CD4-positive, alpha-beta T cell treated with Interleukin-2 at 100 ng/mL for 4 hours (primary cell): ENCODE results near the gene SLC27A3.
"Not testable (repeated sequence)": the region's sequence is repeated elsewhere in the genome, so short reads cannot be mapped to it uniquely, and the experiment has no call there.

ENCODE experiments used
- DNase-seq: peaks from one replicate; pipeline ENCODE4 v3.0.0-alpha.2; 2020; ENCODE audit warnings: low spot score

Gene SLC27A3

GRCh38 chr1:153780551-153780950 is 5.3 kb downstream of the SLC27A3 start:
- no peak for DNase-seq

- DNase-seq: not testable (repeated sequence)
Observed at GRCh38 chr1:153782648-153783047, 7.4 kb downstream of the SLC27A3 start.

GRCh38 chr1:153783233-153784190 is 8.3 kb downstream of the SLC27A3 start:
- peak; percentile 93 for DNase-seq

- DNase-seq: no peak
Observed at GRCh38 chr1:153786038-153786790, 11.0 kb downstream of the SLC27A3 start.

GRCh38 chr1:153789478-153790034 is 14.3 kb downstream of the SLC27A3 start:
- no peak for DNase-seq

- DNase-seq: no peak
Observed at GRCh38 chr1:153790313-153790965, 15.2 kb downstream of the SLC27A3 start.

GRCh38 chr1:153790966-153791647 is 15.9 kb downstream of the SLC27A3 start:
- peak; percentile 32 for DNase-seq

- no peak for DNase-seq
Observed at GRCh38 chr1:153791648-153792253, 16.5 kb downstream of the SLC27A3 start.

- no peak for DNase-seq
Observed at GRCh38 chr1:153792631-153793041, 17.4 kb downstream of the SLC27A3 start.

GRCh38 chr1:153793261-153793972 is 18.2 kb downstream of the SLC27A3 start:
- DNase-seq: no peak

- DNase-seq: no peak
Observed at GRCh38 chr1:153793973-153794615, 18.9 kb downstream of the SLC27A3 start.

GRCh38 chr1:153794624-153795329 is 19.6 kb downstream of the SLC27A3 start:
- no peak for DNase-seq

- no peak for DNase-seq
Observed at GRCh38 chr1:153795330-153795837, 20.2 kb downstream of the SLC27A3 start.

GRCh38 chr1:153795934-153796785 is 21.0 kb downstream of the SLC27A3 start:
- DNase-seq: no peak

GRCh38 chr1:153796786-153797659 is 21.8 kb downstream of the SLC27A3 start:
- DNase-seq: peak; percentile 89

- no peak for DNase-seq
Observed at GRCh38 chr1:153798468-153798780, 23.2 kb downstream of the SLC27A3 start.

- no peak for DNase-seq
Observed at GRCh38 chr1:153799016-153799415, 23.8 kb downstream of the SLC27A3 start.
